HL-60 (cell line): ENCODE results near the gene EGFR.

Source experiments
- DNase-seq, 2 experiments: peaks; one replicate each; pipeline ENCODE4 v3.0.0-alpha.2; 2010 to 2020; ENCODE audit warnings: low read depth in 1 of 2, low spot score in 1 of 2
- H3K27ac ChIP-seq: fragments of 250-450 bp; sonication (Bioruptor Pico); replicated peaks from 2 replicates; pipeline ENCODE4 v1.5.1; 2020; ENCODE audit warnings: mild to moderate bottlenecking, moderate library complexity
- H3K27me3 ChIP-seq: fragments of 250-450 bp; sonication (Bioruptor Pico); 2 replicates; pipeline ENCODE4 v1.5.1; 2021; ENCODE audit warnings: mild to moderate bottlenecking, moderate library complexity; ENCODE audit not compliant: insufficient read depth, poor library complexity, severe bottlenecking
- H3K4me3 ChIP-seq: replicated peaks from 2 replicates; pipeline ENCODE4 v1.5.1; 2011; ENCODE audit warnings: mild to moderate bottlenecking, control low read depth, low read length; ENCODE audit not compliant: insufficient read depth
- GABPA ChIP-seq: IDR thresholded peaks from 2 replicates; pipeline ENCODE4 v1.6.1; 2012; ENCODE audit warnings: low read depth
- POLR2AphosphoS5 ChIP-seq: IDR thresholded peaks from 2 replicates; pipeline ENCODE4 v1.6.1; 2012; ENCODE audit warnings: low read depth
- SPI1 ChIP-seq: IDR thresholded peaks from 2 replicates; pipeline ENCODE4 v1.6.1; 2012; ENCODE audit warnings: low read depth, mild to moderate bottlenecking, borderline replicate concordance
- TF ChIP-seq, protein P1 (sequence below): IDR thresholded peaks from one replicate; pipeline ENCODE4 v1.5.1; 2011; ENCODE audit warnings: low read length, control low read depth, inconsistent platforms; ENCODE audit not compliant: insufficient read depth
- TF ChIP-seq, protein P2 (sequence below): IDR thresholded peaks from 2 replicates; pipeline ENCODE4 v1.6.1; 2012; ENCODE audit warnings: low read depth; ENCODE audit not compliant: insufficient replicate concordance

Gene EGFR

DNA sequence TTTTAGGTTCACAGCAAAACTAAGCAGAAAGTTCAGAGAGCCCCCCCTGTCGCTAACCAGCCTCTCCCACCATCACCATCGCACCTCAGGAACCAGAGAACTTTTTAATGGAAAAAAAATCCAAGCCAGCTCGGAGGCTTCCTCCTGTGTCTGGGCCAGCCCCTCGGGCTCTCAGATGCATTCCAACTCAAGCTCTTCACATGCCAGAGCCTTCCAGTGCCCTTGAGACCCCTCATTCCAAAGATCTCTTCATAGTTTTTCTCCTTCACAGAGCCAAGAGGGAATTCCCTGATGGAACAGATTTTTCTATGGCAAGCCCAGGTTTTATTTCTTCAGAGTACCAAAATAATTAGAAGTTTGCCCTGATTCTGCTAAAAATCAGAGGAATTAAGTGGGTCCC is 192.9 kb downstream of the EGFR start:
- H3K27ac ChIP-seq: no peak overlapping the region
- no peak for TF ChIP-seq GABPA
- TF ChIP-seq SPI1: no peak
- TF ChIP-seq, protein P1, sequence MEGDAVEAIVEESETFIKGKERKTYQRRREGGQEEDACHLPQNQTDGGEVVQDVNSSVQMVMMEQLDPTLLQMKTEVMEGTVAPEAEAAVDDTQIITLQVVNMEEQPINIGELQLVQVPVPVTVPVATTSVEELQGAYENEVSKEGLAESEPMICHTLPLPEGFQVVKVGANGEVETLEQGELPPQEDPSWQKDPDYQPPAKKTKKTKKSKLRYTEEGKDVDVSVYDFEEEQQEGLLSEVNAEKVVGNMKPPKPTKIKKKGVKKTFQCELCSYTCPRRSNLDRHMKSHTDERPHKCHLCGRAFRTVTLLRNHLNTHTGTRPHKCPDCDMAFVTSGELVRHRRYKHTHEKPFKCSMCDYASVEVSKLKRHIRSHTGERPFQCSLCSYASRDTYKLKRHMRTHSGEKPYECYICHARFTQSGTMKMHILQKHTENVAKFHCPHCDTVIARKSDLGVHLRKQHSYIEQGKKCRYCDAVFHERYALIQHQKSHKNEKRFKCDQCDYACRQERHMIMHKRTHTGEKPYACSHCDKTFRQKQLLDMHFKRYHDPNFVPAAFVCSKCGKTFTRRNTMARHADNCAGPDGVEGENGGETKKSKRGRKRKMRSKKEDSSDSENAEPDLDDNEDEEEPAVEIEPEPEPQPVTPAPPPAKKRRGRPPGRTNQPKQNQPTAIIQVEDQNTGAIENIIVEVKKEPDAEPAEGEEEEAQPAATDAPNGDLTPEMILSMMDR: no peak
- TF ChIP-seq POLR2AphosphoS5: no peak
- TF ChIP-seq, protein P2, sequence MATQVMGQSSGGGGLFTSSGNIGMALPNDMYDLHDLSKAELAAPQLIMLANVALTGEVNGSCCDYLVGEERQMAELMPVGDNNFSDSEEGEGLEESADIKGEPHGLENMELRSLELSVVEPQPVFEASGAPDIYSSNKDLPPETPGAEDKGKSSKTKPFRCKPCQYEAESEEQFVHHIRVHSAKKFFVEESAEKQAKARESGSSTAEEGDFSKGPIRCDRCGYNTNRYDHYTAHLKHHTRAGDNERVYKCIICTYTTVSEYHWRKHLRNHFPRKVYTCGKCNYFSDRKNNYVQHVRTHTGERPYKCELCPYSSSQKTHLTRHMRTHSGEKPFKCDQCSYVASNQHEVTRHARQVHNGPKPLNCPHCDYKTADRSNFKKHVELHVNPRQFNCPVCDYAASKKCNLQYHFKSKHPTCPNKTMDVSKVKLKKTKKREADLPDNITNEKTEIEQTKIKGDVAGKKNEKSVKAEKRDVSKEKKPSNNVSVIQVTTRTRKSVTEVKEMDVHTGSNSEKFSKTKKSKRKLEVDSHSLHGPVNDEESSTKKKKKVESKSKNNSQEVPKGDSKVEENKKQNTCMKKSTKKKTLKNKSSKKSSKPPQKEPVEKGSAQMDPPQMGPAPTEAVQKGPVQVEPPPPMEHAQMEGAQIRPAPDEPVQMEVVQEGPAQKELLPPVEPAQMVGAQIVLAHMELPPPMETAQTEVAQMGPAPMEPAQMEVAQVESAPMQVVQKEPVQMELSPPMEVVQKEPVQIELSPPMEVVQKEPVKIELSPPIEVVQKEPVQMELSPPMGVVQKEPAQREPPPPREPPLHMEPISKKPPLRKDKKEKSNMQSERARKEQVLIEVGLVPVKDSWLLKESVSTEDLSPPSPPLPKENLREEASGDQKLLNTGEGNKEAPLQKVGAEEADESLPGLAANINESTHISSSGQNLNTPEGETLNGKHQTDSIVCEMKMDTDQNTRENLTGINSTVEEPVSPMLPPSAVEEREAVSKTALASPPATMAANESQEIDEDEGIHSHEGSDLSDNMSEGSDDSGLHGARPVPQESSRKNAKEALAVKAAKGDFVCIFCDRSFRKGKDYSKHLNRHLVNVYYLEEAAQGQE: no peak
- no peak for DNase-seq
- no peak overlapping the region for H3K4me3 ChIP-seq
- no peaks in the 10 kb centered on the region for H3K27me3 ChIP-seq

DNA sequence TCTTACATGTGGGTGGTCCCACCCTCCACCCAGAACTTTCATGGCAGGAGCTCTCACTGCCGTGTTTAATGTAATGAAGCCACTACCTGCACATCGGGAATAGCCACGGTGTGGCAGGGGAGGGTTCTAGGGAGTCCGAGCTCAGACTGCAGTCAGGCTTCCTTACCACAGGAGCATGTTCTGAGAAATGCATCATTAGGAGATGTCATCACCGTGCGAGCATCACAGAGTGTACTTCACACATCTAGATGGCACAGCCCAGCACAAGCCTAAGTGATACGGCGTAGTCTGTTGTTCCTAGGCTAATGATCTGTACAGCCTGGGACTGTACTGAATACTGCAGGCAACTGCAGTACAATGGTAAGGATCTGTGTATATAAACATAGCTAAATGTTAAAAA is 193.4 kb downstream of the EGFR start:
- TF ChIP-seq, protein P1: no peak
- TF ChIP-seq POLR2AphosphoS5: no peak
- TF ChIP-seq GABPA: no peak
- TF ChIP-seq, protein P2: no peak
- no peak for TF ChIP-seq SPI1
- H3K4me3 ChIP-seq: no peak overlapping the region
- no peak overlapping the region for H3K27ac ChIP-seq
- no peak for DNase-seq
- no peaks in the 10 kb centered on the region for H3K27me3 ChIP-seq

DNA sequence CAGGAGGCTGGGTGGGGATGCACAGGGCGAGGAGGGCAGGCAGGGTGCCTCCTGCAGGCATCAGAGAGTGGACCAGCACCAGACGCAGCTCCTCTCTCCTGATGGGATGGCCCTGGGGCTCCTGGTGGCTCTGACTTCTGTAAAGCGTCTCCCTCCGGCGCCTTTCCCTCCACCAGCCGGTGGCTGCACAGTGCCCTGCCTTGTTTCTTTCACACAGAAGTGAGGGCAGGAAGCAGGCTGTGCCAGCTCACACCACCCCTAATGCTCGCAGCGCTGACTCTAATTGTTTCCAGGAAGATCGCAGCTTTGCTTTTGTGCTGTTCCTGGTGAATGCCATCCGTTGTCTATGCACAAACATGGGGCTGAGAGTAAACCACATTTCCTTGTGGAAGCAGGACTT is 194.0 kb downstream of the EGFR start:
- Histone ChIP-seq H3K4me3 (no peak overlapping the region), H3K27ac (no peak overlapping the region), H3K27me3 (no peaks in the 10 kb centered on the region)
- DNase-seq: no peak
- TF ChIP-seq SPI1 (no peak), GABPA (no peak), POLR2AphosphoS5 (no peak)
- TF ChIP-seq, protein P2: no peak
- TF ChIP-seq, protein P1: no peak
